Omental fat pad (tissue), 4 donors: ENCODE measurements around the gene SIRPA. TPM values are rescaled to one million over a fixed set of nuclear protein-coding genes. Genes with fewer than 3 reads are reported as not detected.

Experiments used
- ATAC-seq: fragments of 150-250 bp; one replicate; pipeline ENCODE4 v1.9.1; 2016; ENCODE audit warnings: mild to moderate bottlenecking, moderate library complexity; ENCODE audit not compliant: low FRiP score
- DNase-seq: peaks from one replicate; pipeline ENCODE4 v3.0.0-alpha.2; 2019; ENCODE audit warnings: low spot score
- CTCF ChIP-seq, 3 donors: fragments of 450-650 bp; IDR thresholded peaks; one replicate each; pipeline ENCODE4 v1.5.1; 2016 to 2017; ENCODE audit warnings: antibody characterized with exemption in 3 of 3, mild to moderate bottlenecking in 3 of 3, moderate library complexity in 2 of 3
- total RNA-seq, 4 donors: library from RNA; depleted of rRNA; stranded (reverse); fragments of >200 nt; gene quantifications; one replicate each; pipeline ENCODE4 v1.1.0, GENCODE V29; 2016

The SIRPA gene
- total RNA-seq, 4 donors from 2014 or later = 51.9 to 86.1 (median 77.0) TPM

- ATAC-seq (no peak), DNase-seq (no peak)
- TF ChIP-seq CTCF (IDR thresholded peaks at IDR 0.05) = no peak
Measured at GRCh38 chr20:1928782-1929181, 33.6 kb downstream of the SIRPA start.

GRCh38 chr20:1929460-1929859 lies 34.3 kb downstream of the SIRPA start:
- TF ChIP-seq CTCF (IDR thresholded peaks at IDR 0.05) = no peak
- DNase-seq (no peak), ATAC-seq (no peak)

GRCh38 chr20:1930165-1930564 lies 35.0 kb downstream of the SIRPA start:
- no peak for ATAC-seq
- DNase-seq = no peak
- no peak for TF ChIP-seq CTCF (IDR thresholded peaks at IDR 0.05)

GRCh38 chr20:1931830-1932229 lies 36.6 kb downstream of the SIRPA start:
- ATAC-seq (no peak), DNase-seq (no peak)
- TF ChIP-seq CTCF (IDR thresholded peaks at IDR 0.05) = no peak

GRCh38 chr20:1932971-1933370 lies 37.8 kb downstream of the SIRPA start:
- DNase-seq = no peak
- no peak for ATAC-seq
- TF ChIP-seq CTCF (IDR thresholded peaks at IDR 0.05) = no peak

GRCh38 chr20:1933465-1933870 lies 38.3 kb downstream of the SIRPA start:
- no peak for TF ChIP-seq CTCF (IDR thresholded peaks at IDR 0.05)
- peak; percentile 57 for DNase-seq
- ATAC-seq = peak; percentile 53

GRCh38 chr20:1934156-1934555 lies 38.9 kb downstream of the SIRPA start:
- ATAC-seq (peak; percentile 48), DNase-seq (no peak)
- no peak for TF ChIP-seq CTCF (IDR thresholded peaks at IDR 0.05)
